Activated CD4-positive, alpha-beta T cell treated with anti-CD3 and anti-CD28 coated beads, Interleukin-2, amount 10 ng/mL, durations not matched to agents 7 days and 5 days (primary cell): ENCODE results near the gene MRPL2. TPM values are rescaled to one million over a fixed set of nuclear protein-coding genes. Genes with fewer than 3 reads are reported as not detected.
A peak's percentile ranks its signal among the peaks of the same experiment; 100 is the strongest.

Source experiments
- CTCF ChIA-PET: fragments of 350-600 bp; sonication (Branson Sonifier 250); formaldehyde crosslinking; loops from one replicate; lab custom pipeline; 2021; ENCODE audit warnings: antibody characterized with exemption; lab: Charles Lee
- POLR2A ChIA-PET: fragments of 350-600 bp; sonication (Branson Sonifier 250); formaldehyde crosslinking; loops from one replicate; lab custom pipeline; 2021; ENCODE audit warnings: antibody characterized with exemption; lab: Charles Lee
- DNase-seq: peaks from one replicate; pipeline ENCODE4 v3.0.0-alpha.2; 2020
- H3K27ac Mint-ChIP-seq: one replicate; pipeline ENCODE4 v1.8.0; 2021; ENCODE audit warnings: mild to moderate bottlenecking, moderate library complexity, mixed read lengths
- H3K27me3 Mint-ChIP-seq: one replicate; pipeline ENCODE4 v1.8.0; 2021; ENCODE audit warnings: mixed read lengths
- H3K36me3 Mint-ChIP-seq: one replicate; pipeline ENCODE4 v1.8.0; 2021; ENCODE audit warnings: low read depth, mixed read lengths
- H3K4me1 Mint-ChIP-seq: one replicate; pipeline ENCODE4 v1.8.0; 2021; ENCODE audit warnings: mixed read lengths
- H3K4me3 Mint-ChIP-seq: one replicate; pipeline ENCODE4 v1.8.0; 2021; ENCODE audit warnings: mild to moderate bottlenecking, moderate library complexity, mixed read lengths
- H3K9me3 Mint-ChIP-seq: one replicate; pipeline ENCODE4 v1.8.0; 2021; ENCODE audit warnings: mixed read lengths
- total RNA-seq, 2 experiments: library from RNA; stranded (reverse); gene quantifications; one replicate each; pipeline ENCODE4 v1.2.3, GENCODE V29; 2021

The MRPL2 gene
- total RNA-seq, 2 experiments from 2014 or later: 53.9 to 59.3 TPM

DNA sequence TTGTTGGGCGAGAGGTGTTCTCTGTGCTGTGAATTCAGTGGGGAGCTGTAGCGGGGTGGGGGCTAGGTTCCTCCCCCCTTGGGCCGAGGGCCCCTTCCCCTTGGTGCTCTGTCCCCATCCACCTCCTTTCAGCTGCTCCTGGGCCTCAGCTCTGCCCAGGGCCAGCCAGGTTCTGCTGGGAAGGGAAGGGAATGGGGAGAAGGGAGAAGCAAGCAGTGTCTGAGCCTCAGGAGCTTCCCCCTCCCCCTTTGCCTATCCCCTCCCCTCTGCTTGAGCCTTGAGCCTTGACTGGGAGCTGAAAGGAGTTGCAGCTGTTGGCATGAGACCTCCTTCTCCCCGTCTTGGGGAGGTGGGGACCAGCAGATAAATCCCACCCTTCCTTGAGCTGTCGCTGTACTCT is 38.4 kb downstream of the MRPL2 start:
- ChIA-PET POLR2A (no interaction called here), CTCF (interaction anchor here (0.7 to 1.1 kb wide), 4 partner anchors 9 to 24 kb away, joined by 3 to 4 read pairs (median 4); no protein-coding TSS in a partner anchor)
- peak overlapping the region; percentile 86 for H3K27ac Mint-ChIP-seq
- DNase-seq: no peak
- no peaks in the 10 kb centered on the region for H3K27me3 Mint-ChIP-seq
- peaks cover 47% of the 10 kb centered on the region for H3K36me3 Mint-ChIP-seq
- peak overlapping the region; percentile 98 for H3K4me3 Mint-ChIP-seq
- H3K4me1 Mint-ChIP-seq: peaks cover 29% of the 10 kb centered on the region
- H3K9me3 Mint-ChIP-seq: no peaks in the 10 kb centered on the region

GRCh38 chr6:43020052-43020705 is 39.1 kb downstream of the MRPL2 start:
- Mint-ChIP-seq H3K4me3 (peak overlapping the region; percentile 31), H3K9me3 (no peaks in the 10 kb centered on the region), H3K27me3 (no peaks in the 10 kb centered on the region), H3K27ac (peak overlapping the region; percentile 20), H3K36me3 (peaks cover 45% of the 10 kb centered on the region), H3K4me1 (peaks cover 30% of the 10 kb centered on the region)
- POLR2A ChIA-PET: no interaction called here
- no peak for DNase-seq
- CTCF ChIA-PET: interaction anchor here (1.0 to 1.1 kb wide), 3 partner anchors 10 to 24 kb away, joined by 4 read pairs; no protein-coding TSS in a partner anchor

- no peak overlapping the region for H3K4me3 Mint-ChIP-seq
- no peaks in the 10 kb centered on the region for H3K27me3 Mint-ChIP-seq
- H3K36me3 Mint-ChIP-seq: peaks cover 38% of the 10 kb centered on the region
- ChIA-PET CTCF (interaction anchor here (1.1 kb wide), 1 partner anchor 14 kb away, joined by 4 read pairs; no protein-coding TSS in a partner anchor), POLR2A (no interaction called here)
- DNase-seq: no peak
- no peaks in the 10 kb centered on the region for H3K9me3 Mint-ChIP-seq
- H3K27ac Mint-ChIP-seq: no peak overlapping the region
- H3K4me1 Mint-ChIP-seq: peaks cover 29% of the 10 kb centered on the region
Observed at GRCh38 chr6:43019152-43019551, 40.1 kb downstream of the MRPL2 start.

DNA sequence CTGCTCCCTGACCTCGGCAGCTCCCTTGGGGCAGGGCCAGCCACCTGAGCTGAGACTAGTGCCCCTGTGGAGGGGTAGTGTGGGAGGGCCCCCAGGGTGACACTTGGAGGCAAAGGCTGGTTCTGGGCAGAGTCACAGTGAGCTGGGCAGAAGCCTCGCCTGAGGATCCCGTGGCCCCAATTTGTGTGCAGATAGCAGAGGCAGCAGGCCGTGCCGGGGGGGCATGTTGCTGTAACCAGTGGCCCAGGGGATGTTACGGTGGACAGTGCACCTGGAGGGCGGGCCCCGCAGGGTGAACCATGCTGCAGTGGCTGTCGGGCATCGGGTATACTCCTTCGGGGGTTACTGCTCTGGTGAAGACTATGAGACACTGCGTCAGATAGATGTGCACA is 42.3 kb downstream of the MRPL2 start:
- CTCF ChIA-PET: interaction anchor here (0.6 to 2.2 kb wide), 4 partner anchors 8 to 133 kb away, joined by 3 to 7 read pairs (median 3); no protein-coding TSS in a partner anchor
- peaks cover 45% of the 10 kb centered on the region for H3K36me3 Mint-ChIP-seq
- no peak overlapping the region for H3K4me3 Mint-ChIP-seq

GRCh38 chr6:43016176-43016942 is 42.9 kb downstream of the MRPL2 start:
- ChIA-PET CTCF (interaction anchor here (0.5 to 2.2 kb wide), 6 partner anchors 8 to 127 kb away, joined by 3 to 7 read pairs (median 3); partner anchors contain the start of genes KLC4 and MRPL2), POLR2A (no interaction called here)
- peaks cover 48% of the 10 kb centered on the region for H3K36me3 Mint-ChIP-seq
- peaks cover 46% of the 10 kb centered on the region for H3K4me1 Mint-ChIP-seq
- peak overlapping the region; percentile 63 for H3K27ac Mint-ChIP-seq
- H3K4me3 Mint-ChIP-seq: peak overlapping the region; percentile 24
- no peak for DNase-seq
- no peaks in the 10 kb centered on the region for H3K27me3 Mint-ChIP-seq
- H3K9me3 Mint-ChIP-seq: no peaks in the 10 kb centered on the region

More for the DNA sequence above, 42.3 kb downstream of the MRPL2 start:
- no peak for DNase-seq
- H3K27me3 Mint-ChIP-seq: no peaks in the 10 kb centered on the region
- POLR2A ChIA-PET: no interaction called here
- H3K4me1 Mint-ChIP-seq: peaks cover 42% of the 10 kb centered on the region
- no peak overlapping the region for H3K27ac Mint-ChIP-seq
- H3K9me3 Mint-ChIP-seq: no peaks in the 10 kb centered on the region

GRCh38 chr6:43014434-43014909 is 44.8 kb downstream of the MRPL2 start:
- peak overlapping the region; percentile 86 for H3K27ac Mint-ChIP-seq
- peak overlapping the region; percentile 95 for H3K4me3 Mint-ChIP-seq
- peaks cover 48% of the 10 kb centered on the region for H3K4me1 Mint-ChIP-seq
- no peak for DNase-seq
- ChIA-PET POLR2A (interaction anchor here (0.6 to 3.4 kb wide), 3 partner anchors 10 to 85 kb away, joined by 3 to 12 read pairs (median 3); partner anchors contain the start of genes CNPY3 and CUL7), CTCF (interaction anchor here (0.6 to 2.3 kb wide), 8 partner anchors 9 to 1065 kb away, joined by 3 to 5 read pairs (median 4); partner anchors contain the start of genes CNPY3, PEX6 and PPP2R5D)
- H3K9me3 Mint-ChIP-seq: no peaks in the 10 kb centered on the region
- no peaks in the 10 kb centered on the region for H3K27me3 Mint-ChIP-seq
- peaks cover 52% of the 10 kb centered on the region for H3K36me3 Mint-ChIP-seq

DNA sequence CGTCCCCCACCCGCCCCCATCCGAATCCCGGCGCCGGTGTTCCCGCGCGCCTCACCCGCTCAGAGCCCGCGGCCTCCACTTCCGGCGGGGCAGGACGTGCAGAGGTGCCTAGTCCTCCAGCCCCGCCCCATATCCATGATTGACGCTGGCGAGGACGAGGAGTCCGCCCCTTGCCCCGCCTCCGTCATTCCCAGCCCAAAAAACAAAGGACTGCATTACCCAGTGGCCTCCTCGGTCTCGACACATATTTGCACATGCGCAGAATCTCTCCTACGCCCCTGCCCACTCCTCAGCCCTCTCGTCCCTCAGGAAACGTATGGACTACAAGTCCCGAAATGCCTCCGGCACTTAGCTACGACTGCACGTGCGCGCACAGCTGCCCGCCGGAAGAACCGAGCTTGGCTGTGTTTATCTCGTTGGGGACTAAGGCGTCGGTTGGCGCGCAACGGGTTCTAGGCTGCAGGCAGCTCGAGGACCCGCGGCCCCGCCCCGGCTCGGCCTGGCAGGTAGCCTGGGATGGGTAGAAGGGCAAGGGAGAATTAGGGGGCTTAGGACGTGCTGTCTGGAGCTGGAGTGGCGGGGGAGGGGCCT is 45.3 kb downstream of the MRPL2 start, which contains the start of the genes KLHDC3 and MEA1:
TSS of gene KLHDC3 (plus strand) at position 407 of the 591 bp plus-strand sequence. CDS start 2,944 bp downstream, outside the sequence.
TSS of gene MEA1 (minus strand) at position 104 of the 591 bp plus-strand sequence. CDS start 133 bp downstream, outside the sequence.
- Mint-ChIP-seq H3K27ac (peak within 1 kb of the TSS; percentile 86), H3K27me3 (no peaks in the 10 kb centered on the region), H3K9me3 (no peaks in the 10 kb centered on the region), H3K4me1 (peaks cover 48% of the 10 kb centered on the region), H3K36me3 (peaks cover 52% of the 10 kb centered on the region), H3K4me3 (peak within 1 kb of the TSS; percentile 95)
- peak; percentile 100 for DNase-seq
- ChIA-PET CTCF (interaction anchor here (0.5 to 2.3 kb wide), 10 partner anchors 9 to 1066 kb away, joined by 3 to 7 read pairs (median 4); partner anchors contain the start of genes CNPY3, PEX6 and PPP2R5D), POLR2A (interaction anchor here (0.6 to 3.4 kb wide), 3 partner anchors 9 to 85 kb away, joined by 3 to 12 read pairs (median 3); partner anchors contain the start of genes CNPY3 and CUL7)

DNA sequence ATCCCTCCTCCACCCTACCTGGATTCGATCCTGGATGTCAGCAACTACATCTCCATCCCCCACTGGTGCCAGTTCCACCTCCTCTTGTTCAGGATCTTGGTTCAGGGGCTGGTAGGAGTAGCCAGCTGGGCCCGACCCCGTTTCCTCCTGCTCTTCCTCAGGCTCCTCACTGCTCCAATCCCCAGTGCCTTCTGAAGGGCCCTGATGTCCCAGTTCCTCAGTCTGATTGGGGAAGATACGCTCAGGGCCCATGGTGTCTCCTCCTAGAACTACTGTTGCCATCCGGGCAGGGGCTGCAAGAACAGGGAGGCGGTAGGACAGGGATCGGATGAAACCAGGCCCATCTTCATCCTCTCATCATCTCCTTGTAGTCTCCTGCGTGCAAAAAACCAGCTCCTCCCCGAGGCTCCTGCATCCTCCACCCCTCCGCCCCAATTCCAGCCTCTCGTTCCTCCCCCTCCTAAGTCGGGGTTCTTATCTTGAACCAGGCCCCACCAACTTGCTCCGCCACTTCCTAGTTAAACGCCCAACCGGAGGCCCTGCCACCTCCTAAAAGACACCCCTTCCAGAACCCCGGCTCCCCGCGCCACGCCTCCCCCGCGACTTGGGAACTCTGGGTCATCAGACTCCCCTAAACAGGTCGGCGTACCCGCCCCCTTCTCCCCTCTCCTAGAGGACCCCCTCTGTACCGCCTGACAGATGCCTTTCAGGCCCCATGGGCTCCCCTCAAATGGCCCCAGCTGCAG is 46.0 kb downstream of the MRPL2 start:
- POLR2A ChIA-PET: interaction anchor here (0.9 to 3.4 kb wide), 2 partner anchors 41 to 84 kb away, joined by 3 to 12 read pairs; partner anchors contain the start of genes CNPY3 and CUL7
- CTCF ChIA-PET: interaction anchor here (0.5 to 2.3 kb wide), 10 partner anchors 10 to 84 kb away, joined by 3 to 7 read pairs (median 4); partner anchors contain the start of genes CNPY3 and PPP2R5D
- peaks cover 51% of the 10 kb centered on the region for H3K36me3 Mint-ChIP-seq
- peaks cover 48% of the 10 kb centered on the region for H3K4me1 Mint-ChIP-seq
- H3K4me3 Mint-ChIP-seq: peak overlapping the region; percentile 95
- DNase-seq: no peak
- H3K9me3 Mint-ChIP-seq: no peaks in the 10 kb centered on the region
- peak overlapping the region; percentile 86 for H3K27ac Mint-ChIP-seq
- H3K27me3 Mint-ChIP-seq: no peaks in the 10 kb centered on the region

GRCh38 chr6:43012364-43012763 is 46.9 kb downstream of the MRPL2 start:
- ChIA-PET POLR2A (interaction anchor here (3.4 kb wide), 1 partner anchor 83 kb away, joined by 12 read pairs; the partner anchor contains the start of gene CNPY3), CTCF (interaction anchor here (0.5 to 1.7 kb wide), 7 partner anchors 9 to 782 kb away, joined by 3 to 7 read pairs (median 3); no protein-coding TSS in a partner anchor)
- Mint-ChIP-seq H3K4me3 (peak overlapping the region; percentile 95), H3K27ac (peak overlapping the region; percentile 72), H3K4me1 (peaks cover 48% of the 10 kb centered on the region), H3K27me3 (no peaks in the 10 kb centered on the region), H3K9me3 (no peaks in the 10 kb centered on the region), H3K36me3 (peaks cover 48% of the 10 kb centered on the region)
- no peak for DNase-seq

GRCh38 chr6:43011207-43011606 is 48.0 kb downstream of the MRPL2 start:
- H3K27ac Mint-ChIP-seq: no peak overlapping the region

GRCh38 chr6:43009124-43009523 is 50.1 kb downstream of the MRPL2 start:
- no peak overlapping the region for H3K4me3 Mint-ChIP-seq
- H3K4me1 Mint-ChIP-seq: peaks cover 34% of the 10 kb centered on the region
- no peaks in the 10 kb centered on the region for H3K9me3 Mint-ChIP-seq
- CTCF ChIA-PET: interaction anchor here (1.1 to 1.4 kb wide), 2 partner anchors 12 to 220 kb away, joined by 4 read pairs; partner anchors contain the start of gene DNPH1
- DNase-seq: peak; percentile 55
- H3K36me3 Mint-ChIP-seq: peaks cover 49% of the 10 kb centered on the region
- no peaks in the 10 kb centered on the region for H3K27me3 Mint-ChIP-seq
- POLR2A ChIA-PET: no interaction called here
- no peak overlapping the region for H3K27ac Mint-ChIP-seq

More at GRCh38 chr6:43011207-43011606, 48.0 kb downstream of the MRPL2 start:
- no peaks in the 10 kb centered on the region for H3K9me3 Mint-ChIP-seq
- H3K4me1 Mint-ChIP-seq: peaks cover 44% of the 10 kb centered on the region
- POLR2A ChIA-PET: no interaction called here
- peaks cover 50% of the 10 kb centered on the region for H3K36me3 Mint-ChIP-seq
- DNase-seq: no peak
- no peaks in the 10 kb centered on the region for H3K27me3 Mint-ChIP-seq
- H3K4me3 Mint-ChIP-seq: no peak overlapping the region
- CTCF ChIA-PET: interaction anchor here (0.9 to 1.9 kb wide), 3 partner anchors 17 to 27 kb away, joined by 3 to 4 read pairs (median 3); partner anchors contain the start of gene PPP2R5D
